GM23338 (cell line): ENCODE data around the gene CLSTN2. TPM values are rescaled to one million over a fixed set of nuclear protein-coding genes. Genes with fewer than 3 reads are reported as not detected.

Experiments
- ATAC-seq: fragments of 200-7000 bp; cut with Tn5 transposase; 3 replicates; pipeline ENCODE4 v1.9.1; 2020
- DNase-seq: peaks from one replicate; pipeline ENCODE4 v3.0.0-alpha.2; 2015; ENCODE audit warnings: low spot score
- H2AFZ ChIP-seq: fragments of 200-600 bp; sonication (generic); 2 replicates; pipeline ENCODE4 v1.8.0; 2016; ENCODE audit warnings: antibody characterized with exemption, mild to moderate bottlenecking, moderate library complexity
- H3F3A ChIP-seq: fragments of 200-600 bp; sonication (generic); replicated peaks from 2 replicates; pipeline ENCODE4 v1.8.0; 2017; ENCODE audit warnings: antibody characterized with exemption, mixed run types, low read depth
- H3K27ac ChIP-seq: fragments of 200-600 bp; sonication (generic); 2 replicates; pipeline ENCODE4 v1.6.1; 2016; ENCODE audit warnings: low read depth
- H3K27me3 ChIP-seq: fragments of 200-600 bp; sonication (generic); 2 replicates; pipeline ENCODE4 v1.8.0; 2016; ENCODE audit warnings: mild to moderate bottlenecking, mixed run types, moderate library complexity; ENCODE audit not compliant: insufficient read depth
- H3K36me3 ChIP-seq: fragments of 200-600 bp; sonication (generic); 2 replicates; pipeline ENCODE4 v1.8.0; 2016; ENCODE audit warnings: mild to moderate bottlenecking; ENCODE audit not compliant: insufficient read depth
- H3K4me1 ChIP-seq: fragments of 200-600 bp; sonication (generic); 2 replicates; pipeline ENCODE4 v1.8.0; 2016; ENCODE audit warnings: mild to moderate bottlenecking, moderate library complexity; ENCODE audit not compliant: insufficient read depth
- H3K4me2 ChIP-seq: fragments of 200-600 bp; sonication (generic); 2 replicates; pipeline ENCODE4 v1.7.1; 2017; ENCODE audit warnings: mixed run types
- H3K4me3 ChIP-seq: fragments of 200-600 bp; sonication (generic); 2 replicates; pipeline ENCODE4 v1.6.1; 2016; ENCODE audit warnings: mixed run types
- H3K79me2 ChIP-seq: fragments of 200-600 bp; sonication (generic); replicated peaks from 2 replicates; pipeline ENCODE4 v1.8.0; 2017; ENCODE audit warnings: mild to moderate bottlenecking; ENCODE audit not compliant: insufficient read depth
- H3K9me2 ChIP-seq: fragments of 200-600 bp; sonication (generic); 2 replicates; pipeline ENCODE4 v1.8.0; 2017; ENCODE audit not compliant: insufficient read depth
- H4K20me1 ChIP-seq: fragments of 200-600 bp; sonication (generic); replicated peaks from 2 replicates; pipeline ENCODE4 v1.8.0; 2017; ENCODE audit warnings: mild to moderate bottlenecking; ENCODE audit not compliant: insufficient read depth
- H3K27ac Mint-ChIP-seq: 2 replicates; pipeline ENCODE4 v1.8.0; 2020; ENCODE audit warnings: inconsistent platforms, mild to moderate bottlenecking, moderate library complexity, mixed read lengths
- H3K27me3 Mint-ChIP-seq: 3 replicates; pipeline ENCODE4 v1.8.0; 2022; ENCODE audit warnings: low read depth, mild to moderate bottlenecking, moderate library complexity, mixed read lengths, inconsistent platforms; ENCODE audit not compliant: insufficient read depth, poor library complexity
- H3K36me3 Mint-ChIP-seq: 3 replicates; pipeline ENCODE4 v1.8.0; 2021; ENCODE audit warnings: low read depth, mild to moderate bottlenecking, inconsistent platforms, moderate library complexity, mixed read lengths
- H3K4me1 Mint-ChIP-seq: 3 replicates; pipeline ENCODE4 v1.8.0; 2020; ENCODE audit warnings: mild to moderate bottlenecking, inconsistent platforms, mixed read lengths
- H3K4me3 Mint-ChIP-seq: 3 replicates; pipeline ENCODE4 v1.8.0; 2021; ENCODE audit warnings: moderate library complexity, mild to moderate bottlenecking, inconsistent platforms, mixed read lengths
- H3K9me3 Mint-ChIP-seq: 3 replicates; pipeline ENCODE4 v1.8.0; 2020; ENCODE audit warnings: moderate library complexity, mild to moderate bottlenecking, inconsistent platforms, mixed read lengths
- CREB1 ChIP-seq: fragments of 250-450 bp; sonication (Bioruptor Pico); IDR thresholded peaks from 2 replicates; pipeline ENCODE4 v1.5.0; 2020; ENCODE audit warnings: low read depth, mild to moderate bottlenecking, moderate library complexity
- EZH2phosphoT487 ChIP-seq: fragments of 200-600 bp; sonication (generic); IDR thresholded peaks from one replicate; pipeline ENCODE4 v1.8.1; 2018; ENCODE audit warnings: antibody characterized with exemption; ENCODE audit not compliant: unreplicated experiment
- POLR2AphosphoS5 ChIP-seq: IDR thresholded peaks from 2 replicates; pipeline ENCODE4 v1.6.1; 2016; ENCODE audit warnings: antibody characterized with exemption, low read depth
- ZNF114 ChIP-seq: fragments of 250-450 bp; sonication (Bioruptor Pico); IDR thresholded peaks from 2 replicates; pipeline ENCODE4 v1.5.0; 2020; ENCODE audit warnings: mild to moderate bottlenecking, moderate library complexity
- ZNF331 ChIP-seq: fragments of 250-450 bp; sonication (Bioruptor Pico); IDR thresholded peaks from 2 replicates; pipeline ENCODE4 v1.5.0; 2020; ENCODE audit warnings: low read depth, mild to moderate bottlenecking, moderate library complexity
- polyA plus RNA-seq: library from polyadenylated mRNA; unstranded; fragments of >200 nt; fragmentation: Nextera tagmentation; extraction: Ambion mirVana; gene quantifications from 2 replicates; pipeline ENCODE4 v1.2.1, GENCODE V29; 2016
- total RNA-seq: library from RNA; depleted of rRNA; stranded (reverse); fragments of >200 nt; shearing (Covaris generic); gene quantifications from 2 replicates; pipeline ENCODE4 v1.2.3, GENCODE V29; 2014
- TF ChIP-seq, protein P1 (sequence below), 2 experiments: fragments of 200-600 bp in 1 of 2; sonication (generic) in 1 of 2; conservative IDR thresholded peaks; 2 replicates each; pipeline versions ENCODE4 v1.5.1 to v1.6.1; 2016 to 2017; ENCODE audit warnings: antibody characterized with exemption in 2 of 2, low read depth in 2 of 2, mild to moderate bottlenecking in 2 of 2, moderate library complexity in 1 of 2
- TF ChIP-seq, protein P2 (sequence below): fragments of 250-450 bp; sonication (Bioruptor Pico); IDR thresholded peaks from 2 replicates; pipeline ENCODE4 v1.5.0; 2020; ENCODE audit warnings: mild to moderate bottlenecking, moderate library complexity
- TF ChIP-seq, protein P3 (sequence below): IDR thresholded peaks from one replicate; pipeline ENCODE4 v1.6.1; 2018; ENCODE audit warnings: antibody characterized with exemption; ENCODE audit not compliant: unreplicated experiment
- TF ChIP-seq, protein P4 (sequence below): IDR thresholded peaks from 2 replicates; pipeline ENCODE4 v1.6.1; 2016; ENCODE audit warnings: antibody characterized with exemption

CLSTN2 gene
- total and polyA plus RNA-seq, 2 experiments from 2014 or later, result 0.11 to 0.83 TPM

DNA sequence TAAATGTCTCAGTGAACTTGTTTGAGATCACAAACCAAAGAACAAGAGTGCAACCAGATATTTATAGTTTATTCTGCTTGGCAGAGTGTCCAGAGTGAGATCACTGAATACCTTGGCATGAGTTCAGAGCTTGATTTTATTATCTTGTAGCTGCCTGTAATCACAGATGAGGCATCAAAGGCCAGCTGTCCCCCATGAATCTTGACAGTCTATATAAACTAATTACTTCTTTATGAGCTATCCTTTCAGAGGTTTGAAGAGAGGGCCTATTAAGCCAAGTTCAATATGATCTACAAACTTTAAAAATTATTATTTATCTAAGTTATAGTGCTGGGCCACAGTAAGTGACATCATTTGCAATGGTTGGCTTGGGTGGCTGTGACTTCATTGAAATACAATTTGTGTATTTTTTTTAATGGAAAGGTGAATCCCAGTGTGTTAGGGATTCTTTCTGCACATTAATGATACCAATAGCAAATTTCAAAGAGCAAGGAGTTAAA is 251.5 kb downstream of the CLSTN2 start:
- no peaks in the 10 kb centered on the region for H3K9me3 Mint-ChIP-seq
- H3K36me3 Mint-ChIP-seq, result no peaks in the 10 kb centered on the region
- no peak overlapping the region for H3K27ac Mint-ChIP-seq
- no peak overlapping the region for H3K4me2 ChIP-seq
- H4K20me1 ChIP-seq, result no peaks in the 10 kb centered on the region
- no peaks in the 10 kb centered on the region for H3K4me1 ChIP-seq
- no peak overlapping the region for H2AFZ ChIP-seq
- no peaks in the 10 kb centered on the region for H3K79me2 ChIP-seq
- H3F3A ChIP-seq, result no peaks in the 10 kb centered on the region
- no peak for ATAC-seq
- TF ChIP-seq, protein P1, sequence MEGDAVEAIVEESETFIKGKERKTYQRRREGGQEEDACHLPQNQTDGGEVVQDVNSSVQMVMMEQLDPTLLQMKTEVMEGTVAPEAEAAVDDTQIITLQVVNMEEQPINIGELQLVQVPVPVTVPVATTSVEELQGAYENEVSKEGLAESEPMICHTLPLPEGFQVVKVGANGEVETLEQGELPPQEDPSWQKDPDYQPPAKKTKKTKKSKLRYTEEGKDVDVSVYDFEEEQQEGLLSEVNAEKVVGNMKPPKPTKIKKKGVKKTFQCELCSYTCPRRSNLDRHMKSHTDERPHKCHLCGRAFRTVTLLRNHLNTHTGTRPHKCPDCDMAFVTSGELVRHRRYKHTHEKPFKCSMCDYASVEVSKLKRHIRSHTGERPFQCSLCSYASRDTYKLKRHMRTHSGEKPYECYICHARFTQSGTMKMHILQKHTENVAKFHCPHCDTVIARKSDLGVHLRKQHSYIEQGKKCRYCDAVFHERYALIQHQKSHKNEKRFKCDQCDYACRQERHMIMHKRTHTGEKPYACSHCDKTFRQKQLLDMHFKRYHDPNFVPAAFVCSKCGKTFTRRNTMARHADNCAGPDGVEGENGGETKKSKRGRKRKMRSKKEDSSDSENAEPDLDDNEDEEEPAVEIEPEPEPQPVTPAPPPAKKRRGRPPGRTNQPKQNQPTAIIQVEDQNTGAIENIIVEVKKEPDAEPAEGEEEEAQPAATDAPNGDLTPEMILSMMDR (conservative IDR thresholded peaks at IDR 0.05; ENCODE audit: low read depth in 2 of 2), result no peak
- TF ChIP-seq ZNF114 (CRISPR knock-in tag) (no peak), ZNF331 (CRISPR knock-in tag) (no peak), EZH2phosphoT487 (no peak), CREB1 (no peak), POLR2AphosphoS5 (no peak)
- TF ChIP-seq, protein P2, sequence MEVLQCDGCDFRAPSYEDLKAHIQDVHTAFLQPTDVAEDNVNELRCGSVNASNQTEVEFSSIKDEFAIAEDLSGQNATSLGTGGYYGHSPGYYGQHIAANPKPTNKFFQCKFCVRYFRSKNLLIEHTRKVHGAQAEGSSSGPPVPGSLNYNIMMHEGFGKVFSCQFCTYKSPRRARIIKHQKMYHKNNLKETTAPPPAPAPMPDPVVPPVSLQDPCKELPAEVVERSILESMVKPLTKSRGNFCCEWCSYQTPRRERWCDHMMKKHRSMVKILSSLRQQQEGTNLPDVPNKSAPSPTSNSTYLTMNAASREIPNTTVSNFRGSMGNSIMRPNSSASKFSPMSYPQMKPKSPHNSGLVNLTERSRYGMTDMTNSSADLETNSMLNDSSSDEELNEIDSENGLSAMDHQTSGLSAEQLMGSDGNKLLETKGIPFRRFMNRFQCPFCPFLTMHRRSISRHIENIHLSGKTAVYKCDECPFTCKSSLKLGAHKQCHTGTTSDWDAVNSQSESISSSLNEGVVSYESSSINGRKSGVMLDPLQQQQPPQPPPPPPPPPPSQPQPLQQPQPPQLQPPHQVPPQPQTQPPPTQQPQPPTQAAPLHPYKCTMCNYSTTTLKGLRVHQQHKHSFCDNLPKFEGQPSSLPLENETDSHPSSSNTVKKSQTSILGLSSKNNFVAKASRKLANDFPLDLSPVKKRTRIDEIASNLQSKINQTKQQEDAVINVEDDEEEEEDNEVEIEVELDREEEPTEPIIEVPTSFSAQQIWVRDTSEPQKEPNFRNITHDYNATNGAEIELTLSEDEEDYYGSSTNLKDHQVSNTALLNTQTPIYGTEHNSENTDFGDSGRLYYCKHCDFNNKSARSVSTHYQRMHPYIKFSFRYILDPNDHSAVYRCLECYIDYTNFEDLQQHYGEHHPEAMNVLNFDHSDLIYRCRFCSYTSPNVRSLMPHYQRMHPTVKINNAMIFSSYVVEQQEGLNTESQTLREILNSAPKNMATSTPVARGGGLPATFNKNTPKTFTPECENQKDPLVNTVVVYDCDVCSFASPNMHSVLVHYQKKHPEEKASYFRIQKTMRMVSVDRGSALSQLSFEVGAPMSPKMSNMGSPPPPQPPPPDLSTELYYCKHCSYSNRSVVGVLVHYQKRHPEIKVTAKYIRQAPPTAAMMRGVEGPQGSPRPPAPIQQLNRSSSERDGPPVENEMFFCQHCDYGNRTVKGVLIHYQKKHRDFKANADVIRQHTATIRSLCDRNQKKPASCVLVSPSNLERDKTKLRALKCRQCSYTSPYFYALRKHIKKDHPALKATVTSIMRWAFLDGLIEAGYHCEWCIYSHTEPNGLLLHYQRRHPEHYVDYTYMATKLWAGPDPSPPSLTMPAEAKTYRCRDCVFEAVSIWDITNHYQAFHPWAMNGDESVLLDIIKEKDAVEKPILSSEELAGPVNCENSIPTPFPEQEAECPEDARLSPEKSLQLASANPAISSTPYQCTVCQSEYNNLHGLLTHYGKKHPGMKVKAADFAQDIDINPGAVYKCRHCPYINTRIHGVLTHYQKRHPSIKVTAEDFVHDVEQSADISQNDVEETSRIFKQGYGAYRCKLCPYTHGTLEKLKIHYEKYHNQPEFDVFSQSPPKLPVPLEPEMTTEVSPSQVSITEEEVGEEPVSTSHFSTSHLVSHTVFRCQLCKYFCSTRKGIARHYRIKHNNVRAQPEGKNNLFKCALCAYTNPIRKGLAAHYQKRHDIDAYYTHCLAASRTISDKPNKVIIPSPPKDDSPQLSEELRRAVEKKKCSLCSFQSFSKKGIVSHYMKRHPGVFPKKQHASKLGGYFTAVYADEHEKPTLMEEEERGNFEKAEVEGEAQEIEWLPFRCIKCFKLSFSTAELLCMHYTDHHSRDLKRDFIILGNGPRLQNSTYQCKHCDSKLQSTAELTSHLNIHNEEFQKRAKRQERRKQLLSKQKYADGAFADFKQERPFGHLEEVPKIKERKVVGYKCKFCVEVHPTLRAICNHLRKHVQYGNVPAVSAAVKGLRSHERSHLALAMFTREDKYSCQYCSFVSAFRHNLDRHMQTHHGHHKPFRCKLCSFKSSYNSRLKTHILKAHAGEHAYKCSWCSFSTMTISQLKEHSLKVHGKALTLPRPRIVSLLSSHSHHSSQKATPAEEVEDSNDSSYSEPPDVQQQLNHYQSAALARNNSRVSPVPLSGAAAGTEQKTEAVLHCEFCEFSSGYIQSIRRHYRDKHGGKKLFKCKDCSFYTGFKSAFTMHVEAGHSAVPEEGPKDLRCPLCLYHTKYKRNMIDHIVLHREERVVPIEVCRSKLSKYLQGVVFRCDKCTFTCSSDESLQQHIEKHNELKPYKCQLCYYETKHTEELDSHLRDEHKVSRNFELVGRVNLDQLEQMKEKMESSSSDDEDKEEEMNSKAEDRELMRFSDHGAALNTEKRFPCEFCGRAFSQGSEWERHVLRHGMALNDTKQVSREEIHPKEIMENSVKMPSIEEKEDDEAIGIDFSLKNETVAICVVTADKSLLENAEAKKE (CRISPR knock-in tag), result no peak
- TF ChIP-seq, protein P3, sequence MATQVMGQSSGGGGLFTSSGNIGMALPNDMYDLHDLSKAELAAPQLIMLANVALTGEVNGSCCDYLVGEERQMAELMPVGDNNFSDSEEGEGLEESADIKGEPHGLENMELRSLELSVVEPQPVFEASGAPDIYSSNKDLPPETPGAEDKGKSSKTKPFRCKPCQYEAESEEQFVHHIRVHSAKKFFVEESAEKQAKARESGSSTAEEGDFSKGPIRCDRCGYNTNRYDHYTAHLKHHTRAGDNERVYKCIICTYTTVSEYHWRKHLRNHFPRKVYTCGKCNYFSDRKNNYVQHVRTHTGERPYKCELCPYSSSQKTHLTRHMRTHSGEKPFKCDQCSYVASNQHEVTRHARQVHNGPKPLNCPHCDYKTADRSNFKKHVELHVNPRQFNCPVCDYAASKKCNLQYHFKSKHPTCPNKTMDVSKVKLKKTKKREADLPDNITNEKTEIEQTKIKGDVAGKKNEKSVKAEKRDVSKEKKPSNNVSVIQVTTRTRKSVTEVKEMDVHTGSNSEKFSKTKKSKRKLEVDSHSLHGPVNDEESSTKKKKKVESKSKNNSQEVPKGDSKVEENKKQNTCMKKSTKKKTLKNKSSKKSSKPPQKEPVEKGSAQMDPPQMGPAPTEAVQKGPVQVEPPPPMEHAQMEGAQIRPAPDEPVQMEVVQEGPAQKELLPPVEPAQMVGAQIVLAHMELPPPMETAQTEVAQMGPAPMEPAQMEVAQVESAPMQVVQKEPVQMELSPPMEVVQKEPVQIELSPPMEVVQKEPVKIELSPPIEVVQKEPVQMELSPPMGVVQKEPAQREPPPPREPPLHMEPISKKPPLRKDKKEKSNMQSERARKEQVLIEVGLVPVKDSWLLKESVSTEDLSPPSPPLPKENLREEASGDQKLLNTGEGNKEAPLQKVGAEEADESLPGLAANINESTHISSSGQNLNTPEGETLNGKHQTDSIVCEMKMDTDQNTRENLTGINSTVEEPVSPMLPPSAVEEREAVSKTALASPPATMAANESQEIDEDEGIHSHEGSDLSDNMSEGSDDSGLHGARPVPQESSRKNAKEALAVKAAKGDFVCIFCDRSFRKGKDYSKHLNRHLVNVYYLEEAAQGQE, result no peak
- TF ChIP-seq, protein P4, sequence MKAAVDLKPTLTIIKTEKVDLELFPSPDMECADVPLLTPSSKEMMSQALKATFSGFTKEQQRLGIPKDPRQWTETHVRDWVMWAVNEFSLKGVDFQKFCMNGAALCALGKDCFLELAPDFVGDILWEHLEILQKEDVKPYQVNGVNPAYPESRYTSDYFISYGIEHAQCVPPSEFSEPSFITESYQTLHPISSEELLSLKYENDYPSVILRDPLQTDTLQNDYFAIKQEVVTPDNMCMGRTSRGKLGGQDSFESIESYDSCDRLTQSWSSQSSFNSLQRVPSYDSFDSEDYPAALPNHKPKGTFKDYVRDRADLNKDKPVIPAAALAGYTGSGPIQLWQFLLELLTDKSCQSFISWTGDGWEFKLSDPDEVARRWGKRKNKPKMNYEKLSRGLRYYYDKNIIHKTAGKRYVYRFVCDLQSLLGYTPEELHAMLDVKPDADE, result no peak
- no peaks in the 10 kb centered on the region for H3K27me3 Mint-ChIP-seq
- H3K4me1 Mint-ChIP-seq, result no peaks in the 10 kb centered on the region
- H3K36me3 ChIP-seq, result no peaks in the 10 kb centered on the region
- H3K27ac ChIP-seq, result no peak overlapping the region
- no peak overlapping the region for H3K4me3 Mint-ChIP-seq
- H3K4me3 ChIP-seq, result no peak overlapping the region
- no peak for DNase-seq
- H3K9me2 ChIP-seq, result 0 out of 2 replicates have a peak, but pooled peaks cover 9% of the 10 kb centered on the region
- H3K27me3 ChIP-seq, result no peaks in the 10 kb centered on the region
